GM13977 (cell line): ENCODE results near the gene FSD1L.
A peak's percentile ranks its signal among the peaks of the same experiment; 100 is the strongest.

Experiments used
- DNase-seq: peaks from one replicate; pipeline ENCODE4 v3.0.0; 2012; ENCODE audit warnings: low spot score
- CTCF ChIP-seq: IDR thresholded peaks from 2 replicates; pipeline ENCODE4 v1.5.1; 2012; ENCODE audit warnings: mild to moderate bottlenecking, control low read depth; ENCODE audit not compliant: insufficient read depth; ENCODE audit errors: extremely low read depth, missing control alignments
- in situ Hi-C: fragments of 300-500 bp; cut with MboI; formaldehyde crosslinking; loops from one replicate; pipeline ENCODE4 v1.12.0; 2022; ENCODE audit warnings: low sequenced_read_pairs, low pct_unique_long_range_greater_than_20kb, mixed read lengths, inconsistent platforms; ENCODE audit not compliant: unreplicated experiment

The FSD1L gene

GRCh38 chr9:105497704-105498103 is 49.9 kb downstream of the FSD1L start:
- in situ Hi-C loops, result no loop called here
- DNase-seq, result no peak
- no peak for TF ChIP-seq CTCF

DNA sequence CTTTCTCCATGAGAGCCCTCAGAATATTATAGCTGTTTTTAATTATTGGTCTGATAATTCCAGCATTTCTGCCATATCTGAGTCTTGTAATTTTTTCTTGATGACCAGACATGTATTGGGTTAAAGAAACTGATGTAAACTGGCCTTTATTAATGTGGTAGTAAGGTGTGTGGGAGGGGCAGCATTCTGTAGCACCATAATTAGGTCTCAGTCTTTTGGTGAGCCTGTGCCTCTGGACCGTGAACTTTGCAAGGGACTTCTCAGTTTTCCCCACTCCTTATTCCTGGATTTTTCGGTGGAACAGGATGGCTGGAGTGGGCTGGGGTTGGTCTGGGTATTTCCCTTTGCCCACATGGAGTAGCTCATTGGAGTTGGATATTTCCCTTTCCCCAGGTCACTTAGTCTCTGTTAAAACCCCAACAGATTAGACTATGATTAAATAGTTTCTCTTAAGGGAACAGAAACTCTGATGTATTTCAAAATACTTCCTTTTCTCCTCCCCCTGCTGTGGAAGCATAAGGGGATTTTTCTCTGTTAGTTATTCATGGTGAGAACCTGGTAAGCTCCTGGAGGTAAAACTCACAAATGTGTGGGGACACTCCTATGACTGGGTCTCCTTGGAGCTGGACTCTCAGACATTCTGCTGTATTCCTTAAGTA is 52.4 kb downstream of the FSD1L start:
- in situ Hi-C loops, result no loop called here
- TF ChIP-seq CTCF, result no peak
- peak; percentile 61 for DNase-seq

DNA sequence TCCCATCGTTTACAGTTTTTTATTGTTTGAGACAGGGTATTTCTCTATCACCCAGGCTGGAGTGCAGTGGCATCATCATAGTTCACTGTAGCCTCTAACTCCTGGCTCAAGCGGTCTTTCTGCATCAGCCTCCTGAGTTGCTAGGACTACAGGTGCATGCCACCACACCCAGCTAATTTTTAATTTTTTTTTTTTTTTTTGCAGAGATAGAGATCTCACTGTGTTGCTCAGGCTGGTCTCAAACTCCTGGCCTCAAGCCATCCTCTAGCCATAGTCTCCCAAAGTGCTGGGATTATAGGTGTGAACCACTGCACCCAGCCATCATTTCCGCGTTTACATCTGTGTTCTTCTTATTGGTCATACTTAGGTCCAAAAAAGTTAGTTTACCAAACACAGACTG is 53.6 kb downstream of the FSD1L start:
- no peak for TF ChIP-seq CTCF
- in situ Hi-C loops, result no loop called here
- no peak for DNase-seq

- no peak for DNase-seq
- in situ Hi-C loops, result no loop called here
These were observed 54.4 kb downstream of the FSD1L start for GRCh38 chr9:105502276-105502675.

GRCh38 chr9:105503881-105504280 is 56.0 kb downstream of the FSD1L start:
- no peak for TF ChIP-seq CTCF
- no peak for DNase-seq
- in situ Hi-C loops, result no loop called here

More at GRCh38 chr9:105502276-105502675, 54.4 kb downstream of the FSD1L start:
- TF ChIP-seq CTCF, result no peak

GRCh38 chr9:105507096-105507790 is 59.4 kb downstream of the FSD1L start:
- no peak for DNase-seq
- TF ChIP-seq CTCF, result no peak
- in situ Hi-C loops, result no loop called here
